ENCODE results near the gene IPMK. TPM values are rescaled to one million over a fixed set of nuclear protein-coding genes. Genes with fewer than 3 reads are reported as not detected.

The IPMK gene
- total RNA-seq, result 4.2 and 4.6 TPM in 2 replicates

DNA sequence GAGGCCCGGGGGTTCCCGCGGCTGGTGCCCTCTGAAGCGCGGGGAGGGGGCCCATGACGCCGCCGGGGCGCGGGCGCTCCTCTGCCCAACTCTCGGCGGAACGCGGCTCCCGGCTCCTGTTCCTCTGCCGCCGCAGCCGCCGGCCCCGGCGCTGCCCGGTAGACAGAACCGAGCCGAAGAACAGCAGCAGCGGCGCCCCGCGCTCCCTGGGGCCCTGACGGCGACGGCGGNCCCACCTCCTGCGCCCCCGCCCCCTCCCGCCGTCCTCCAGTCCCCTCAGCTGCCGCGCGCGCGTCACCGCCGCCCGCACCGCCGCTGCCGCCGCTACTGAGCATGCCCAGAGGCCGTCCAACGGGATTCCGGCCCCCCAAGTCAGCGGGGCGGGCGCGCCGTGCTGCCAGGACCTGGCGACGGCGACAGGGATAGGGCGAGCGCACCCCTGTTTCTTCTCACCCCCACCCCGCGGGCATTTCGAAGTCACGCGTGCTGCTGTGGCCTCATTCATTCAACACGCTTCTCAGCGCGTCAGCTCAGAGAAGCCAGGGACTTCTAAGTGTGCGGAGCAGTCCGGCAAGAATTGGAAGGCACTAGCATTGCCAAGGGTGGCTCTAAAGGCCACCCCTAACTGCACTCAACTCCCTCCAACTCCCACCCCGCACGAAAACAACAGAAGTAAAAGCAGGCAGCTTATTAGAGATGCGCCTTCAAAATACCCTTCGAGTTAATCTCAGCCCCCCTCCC is at the start of gene IPMK:
TSS of gene IPMK (minus strand) at position 182 of the 741 bp plus-strand sequence. CDS start 283 bp downstream, outside the sequence.
- intact Hi-C loops (cut with micrococcal nuclease), result loop anchor here (2.0 kb wide), 2 partner anchors 29 to 1639 kb away; partner anchors contain the start of gene CCDC6

DNA sequence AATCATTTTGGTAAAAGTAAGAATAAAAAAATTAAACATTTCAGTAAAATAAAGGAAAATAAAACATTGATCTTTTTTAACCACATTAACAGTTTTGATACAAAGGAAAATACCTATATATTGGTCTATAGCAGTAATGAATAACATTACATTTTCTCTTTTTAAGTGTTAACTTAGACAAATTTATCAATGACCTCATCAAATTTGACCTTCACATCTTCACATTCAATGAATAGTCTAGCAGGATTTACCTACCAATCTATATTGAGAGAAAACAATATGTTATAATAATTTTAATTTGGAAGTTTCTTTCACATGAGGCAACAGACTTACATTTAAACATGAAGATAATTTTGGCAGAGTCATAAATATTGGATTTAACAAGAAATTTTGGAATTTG is 49.2 kb upstream of the IPMK start:
- intact Hi-C loops (cut with micrococcal nuclease), result no loop called here

DNA sequence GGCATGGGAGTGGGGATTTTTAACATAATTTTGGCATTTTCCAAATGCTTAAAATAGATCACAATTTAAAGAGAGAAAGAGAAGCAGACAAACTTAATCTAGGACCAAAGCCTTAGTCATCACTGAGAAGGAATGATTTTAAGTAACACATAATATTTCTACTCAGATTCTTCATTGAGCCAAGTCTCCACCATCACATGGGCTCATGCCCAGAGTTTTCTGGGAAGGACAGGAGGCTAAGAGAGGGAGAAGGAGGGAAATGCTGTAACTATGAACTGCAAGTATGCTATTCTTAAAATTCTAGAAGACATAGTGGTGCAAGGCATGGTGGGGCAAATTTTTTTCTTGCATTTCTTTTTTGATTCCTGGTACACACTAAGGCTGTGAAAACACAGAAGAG is 43.3 kb upstream of the IPMK start:
- intact Hi-C loops (cut with micrococcal nuclease), result no loop called here

DNA sequence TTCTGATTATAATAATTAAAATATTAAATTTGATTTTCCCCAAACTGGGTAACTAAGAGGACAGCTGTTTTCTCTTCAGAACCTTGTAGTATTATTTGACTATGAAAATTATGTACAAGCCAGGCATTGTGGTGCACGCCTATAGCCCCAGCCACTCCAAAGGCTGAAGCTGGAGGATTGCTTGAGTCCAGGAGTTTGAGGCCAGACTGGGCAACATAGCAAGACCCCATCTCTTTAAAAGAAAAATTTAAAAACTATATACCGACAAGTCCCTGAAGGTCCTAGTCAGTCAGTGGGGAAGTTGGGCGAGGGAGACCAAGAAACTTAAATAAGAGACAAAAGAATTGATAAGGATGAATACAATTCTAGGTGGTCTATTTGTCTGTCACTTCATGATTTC is 40.0 kb upstream of the IPMK start:
- intact Hi-C loops (cut with micrococcal nuclease), result no loop called here

DNA sequence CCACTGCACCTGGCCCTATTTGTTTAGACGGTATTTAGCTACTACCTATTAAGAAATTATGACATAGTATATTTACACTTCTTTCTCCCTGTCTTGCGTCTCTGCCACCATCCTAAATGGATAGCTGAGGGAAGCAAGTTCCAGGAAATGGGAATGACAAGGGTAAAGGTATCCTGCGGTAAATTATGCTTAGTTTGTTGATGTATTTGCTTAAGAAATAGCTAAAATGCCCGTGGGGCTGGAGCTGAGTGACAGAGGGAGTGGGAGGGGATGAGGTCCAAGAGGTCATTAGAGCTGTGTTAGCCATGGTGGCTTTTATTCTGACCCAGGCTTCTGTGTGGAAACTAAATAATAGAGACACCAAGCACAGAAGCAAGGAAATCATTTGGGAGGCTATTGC is 38.1 kb upstream of the IPMK start:
- intact Hi-C loops (cut with micrococcal nuclease), result no loop called here

DNA sequence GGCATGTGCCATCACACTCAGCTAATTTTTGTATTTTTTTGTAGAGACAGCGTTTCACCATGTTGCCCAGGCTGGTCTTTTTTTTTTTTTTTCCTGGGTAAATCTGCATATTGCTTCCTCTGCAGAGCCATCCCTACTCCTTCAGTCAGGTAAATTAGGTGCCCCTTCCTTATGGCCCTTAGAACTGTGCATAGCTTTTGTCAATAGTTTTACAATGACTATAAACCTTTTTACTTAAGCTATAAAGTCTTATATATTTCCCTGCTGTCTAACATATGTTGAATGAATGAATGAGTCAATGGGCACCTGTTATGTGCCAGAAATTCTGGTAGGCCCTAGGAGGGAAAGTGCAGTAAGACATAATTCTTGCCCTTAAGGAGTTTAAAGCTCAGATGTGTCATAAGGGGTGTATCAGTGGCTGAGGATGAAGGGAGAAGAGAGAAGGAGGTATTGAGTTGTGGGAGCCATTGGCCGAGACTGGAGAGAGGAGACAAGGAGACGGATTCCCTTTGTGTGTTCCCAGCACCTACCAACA is 36.5 kb upstream of the IPMK start:
- intact Hi-C loops (cut with micrococcal nuclease), result no loop called here

DNA sequence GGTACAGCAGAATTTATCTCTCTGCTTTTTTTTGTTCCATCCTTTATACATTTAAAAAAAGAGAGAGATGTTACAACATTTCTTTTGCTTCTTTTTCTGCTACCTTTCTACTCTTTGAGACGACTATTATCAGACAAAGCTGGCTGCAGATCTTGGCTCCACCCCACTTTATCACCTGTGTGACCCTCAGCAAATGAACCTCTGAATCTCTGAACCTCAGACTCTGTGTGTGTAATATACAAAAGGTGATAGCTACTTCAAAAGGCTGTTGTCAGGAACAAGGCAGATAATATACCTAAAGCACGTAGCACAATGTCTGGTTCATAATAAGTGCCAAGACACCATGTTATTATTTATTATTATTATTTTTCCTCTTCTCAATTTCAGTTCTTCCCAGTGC is 34.6 kb upstream of the IPMK start:
- intact Hi-C loops (cut with micrococcal nuclease), result no loop called here

DNA sequence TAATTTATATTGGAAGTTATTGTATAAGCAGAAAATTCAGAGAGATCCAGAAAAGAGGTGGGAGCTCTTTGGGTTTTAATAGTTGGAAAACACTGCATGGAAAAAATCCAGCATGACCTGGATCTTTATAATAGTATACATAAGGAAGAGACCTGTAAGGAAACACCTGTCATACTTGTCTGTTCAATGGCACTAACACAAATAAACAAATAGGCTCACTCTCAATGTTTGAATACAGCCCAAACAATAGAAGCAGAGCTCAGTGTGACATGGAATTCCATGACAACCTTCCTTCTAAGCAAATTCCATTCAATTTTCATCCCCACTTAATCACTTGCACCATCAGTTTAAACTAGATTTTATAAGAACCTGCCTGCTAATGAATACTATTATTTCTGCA is 33.0 kb upstream of the IPMK start:
- intact Hi-C loops (cut with micrococcal nuclease), result no loop called here

DNA sequence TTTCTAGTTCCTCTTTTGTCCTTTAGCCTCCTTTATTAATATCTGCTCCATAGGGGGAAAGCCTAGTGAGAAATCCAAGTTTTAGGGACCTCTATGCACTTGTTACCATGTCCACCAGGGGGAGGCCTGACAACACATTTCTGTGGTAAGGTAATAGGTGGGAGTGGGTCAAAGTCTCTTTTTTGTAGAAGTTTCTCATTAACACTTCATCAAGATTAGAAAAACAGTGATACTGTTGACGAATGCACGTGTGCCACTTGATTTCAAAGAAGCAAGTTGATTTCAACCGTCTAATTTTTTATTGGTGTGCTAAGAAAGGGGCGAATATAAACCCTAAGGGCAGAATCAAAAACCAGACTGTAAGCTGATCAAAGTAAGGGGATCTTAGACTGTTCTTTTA is 31.9 kb upstream of the IPMK start:
- intact Hi-C loops (cut with micrococcal nuclease), result loop anchor here (1.0 to 2.0 kb wide), 3 partner anchors 35 to 232 kb away; partner anchors contain the start of genes TFAM and UBE2D1

DNA sequence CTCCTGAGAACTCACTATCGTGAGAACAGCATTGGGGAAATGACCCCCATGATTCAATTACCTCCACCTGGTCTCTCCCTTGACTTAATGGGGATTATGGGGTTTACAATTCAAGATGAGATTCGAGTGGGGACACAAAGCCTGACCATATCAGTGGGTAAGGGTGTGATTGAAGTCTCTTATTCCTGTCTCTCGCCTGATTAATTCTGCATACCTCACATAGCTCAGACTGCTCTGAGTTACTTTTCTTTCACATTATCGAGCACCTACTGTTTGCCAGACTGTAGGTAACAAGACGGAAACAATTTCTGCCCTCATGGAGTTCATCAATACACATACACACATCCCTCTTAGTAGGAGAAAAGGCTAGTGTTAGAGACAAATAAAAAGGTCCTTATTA is 26.3 kb upstream of the IPMK start:
- intact Hi-C loops (cut with micrococcal nuclease), result no loop called here

DNA sequence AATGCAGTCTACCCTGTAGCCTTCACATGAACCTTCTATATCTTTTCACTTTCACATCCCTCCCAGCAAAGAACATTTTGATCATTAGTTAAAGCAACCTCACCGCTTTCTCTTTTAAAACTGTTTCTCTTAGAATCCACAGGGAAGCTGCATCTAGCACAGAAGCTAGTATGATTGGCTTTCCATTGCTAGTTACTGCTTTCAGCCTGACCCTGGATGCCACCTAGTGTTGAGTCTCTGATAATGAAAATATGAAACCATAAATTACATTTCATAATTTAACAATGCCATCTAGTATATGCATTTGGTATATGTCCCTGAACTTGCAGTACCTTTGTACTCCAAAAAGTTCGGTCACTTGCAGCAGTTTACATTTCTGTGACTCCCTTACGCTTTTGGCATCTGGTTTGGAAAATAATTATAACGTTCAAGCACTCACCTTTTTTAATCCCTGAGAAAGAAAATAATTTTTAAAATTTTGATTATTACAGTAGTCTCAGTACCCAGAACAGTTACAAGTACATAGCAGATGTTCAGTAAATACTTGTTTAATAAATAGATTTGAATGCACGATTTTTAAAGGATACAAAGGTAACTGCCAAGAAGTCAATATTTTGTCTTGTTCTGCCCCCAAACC is 24.0 kb upstream of the IPMK start:
- intact Hi-C loops (cut with micrococcal nuclease), result loop anchor here (1.0 to 2.0 kb wide), 4 partner anchors 9 to 114 kb away; partner anchors contain the start of genes CISD1 and UBE2D1

DNA sequence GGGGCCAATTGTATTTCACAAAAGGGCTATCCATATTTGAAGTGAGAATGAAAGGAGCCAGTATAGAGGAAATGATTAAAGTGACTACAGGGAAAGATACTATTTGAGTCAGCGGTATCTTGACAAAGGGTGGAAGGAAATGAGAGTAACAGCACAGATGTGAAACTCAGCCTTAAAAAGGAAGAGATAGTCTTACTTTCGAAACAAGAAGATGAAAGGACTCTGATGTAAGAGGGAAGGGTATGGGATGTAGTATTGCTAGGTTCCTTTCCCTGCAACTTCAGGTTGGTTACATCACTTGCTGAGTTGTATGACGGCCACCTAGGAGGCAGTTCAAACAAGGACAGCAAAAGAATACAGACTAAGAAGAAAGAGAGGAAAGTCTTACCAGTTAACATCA is 14.9 kb upstream of the IPMK start:
- intact Hi-C loops (cut with micrococcal nuclease), result loop anchor here (1.0 to 5.0 kb wide), 7 partner anchors 9 to 1920 kb away; partner anchors contain the start of genes CCDC6, CISD1, TFAM and ZWINT

DNA sequence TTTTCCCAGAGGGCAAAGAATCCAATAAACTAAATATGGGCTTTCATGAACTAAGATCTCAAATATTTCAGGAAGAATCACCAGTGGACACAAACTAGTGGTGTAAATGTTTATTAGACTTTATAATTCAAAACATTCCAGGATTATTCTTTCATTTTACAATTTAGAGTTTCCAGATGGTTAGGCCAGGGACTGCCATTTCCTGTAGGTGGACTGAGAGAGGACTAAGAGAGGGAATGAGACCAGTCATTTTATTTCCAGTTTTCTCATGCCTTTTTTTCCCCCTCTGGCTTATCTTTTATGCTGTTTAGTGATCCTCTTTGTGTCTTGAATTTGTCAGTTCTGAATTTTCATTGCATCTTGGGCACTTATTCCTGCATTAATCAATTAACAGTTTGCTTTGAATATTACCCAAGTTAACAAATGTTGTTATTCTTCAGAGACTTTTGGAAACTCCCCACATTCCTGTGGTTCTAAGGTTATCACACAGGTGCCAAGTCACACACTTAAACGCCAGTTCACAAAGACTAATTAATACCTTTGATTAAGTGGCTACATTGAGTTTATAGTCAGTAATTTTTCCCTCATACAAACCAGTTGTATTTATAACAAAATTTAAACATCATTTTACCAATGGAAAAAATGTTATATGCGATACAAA is 13.5 kb upstream of the IPMK start:
- intact Hi-C loops (cut with micrococcal nuclease), result loop anchor here (5.0 kb wide), 2 partner anchors 1626 to 1919 kb away; partner anchors contain the start of genes CCDC6 and ZWINT

DNA sequence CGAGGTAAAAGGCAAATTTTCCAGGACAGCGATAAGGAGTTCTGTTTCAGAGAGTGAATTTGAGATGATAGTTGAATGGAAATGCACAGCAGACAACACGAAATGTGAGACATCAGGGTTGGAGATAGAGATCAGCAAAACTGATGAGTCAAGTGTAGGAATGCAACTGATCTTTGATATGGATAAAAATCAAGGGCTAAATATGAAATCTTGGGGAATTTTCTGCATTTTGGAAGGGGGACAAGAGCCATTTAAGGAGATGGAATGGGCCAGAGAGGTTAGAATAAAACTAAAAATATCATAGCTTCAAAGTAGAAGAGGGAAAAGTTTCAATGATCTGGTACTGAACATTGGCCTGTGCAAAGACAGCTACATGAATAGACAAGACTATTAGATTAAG is 12.8 kb upstream of the IPMK start:
- intact Hi-C loops (cut with micrococcal nuclease), result loop anchor here (5.0 kb wide), 2 partner anchors 1627 to 1918 kb away; partner anchors contain the start of genes CCDC6 and ZWINT

DNA sequence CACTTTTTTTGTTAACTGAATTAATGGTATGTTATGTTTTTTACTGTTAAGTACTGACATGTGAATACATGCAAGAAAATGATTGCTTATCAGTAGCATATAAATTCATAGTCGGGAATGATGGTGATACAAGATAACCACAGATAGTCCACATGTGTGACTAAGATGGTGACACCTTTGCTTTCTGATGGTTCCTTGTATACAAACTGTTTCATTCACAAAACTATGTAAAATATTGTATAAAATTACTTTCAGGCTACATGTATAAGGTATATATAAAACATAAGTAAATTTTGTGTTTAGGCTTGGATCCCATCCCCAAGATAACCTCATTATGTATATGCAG is 11.2 kb upstream of the IPMK start:
- intact Hi-C loops (cut with micrococcal nuclease), result no loop called here

DNA sequence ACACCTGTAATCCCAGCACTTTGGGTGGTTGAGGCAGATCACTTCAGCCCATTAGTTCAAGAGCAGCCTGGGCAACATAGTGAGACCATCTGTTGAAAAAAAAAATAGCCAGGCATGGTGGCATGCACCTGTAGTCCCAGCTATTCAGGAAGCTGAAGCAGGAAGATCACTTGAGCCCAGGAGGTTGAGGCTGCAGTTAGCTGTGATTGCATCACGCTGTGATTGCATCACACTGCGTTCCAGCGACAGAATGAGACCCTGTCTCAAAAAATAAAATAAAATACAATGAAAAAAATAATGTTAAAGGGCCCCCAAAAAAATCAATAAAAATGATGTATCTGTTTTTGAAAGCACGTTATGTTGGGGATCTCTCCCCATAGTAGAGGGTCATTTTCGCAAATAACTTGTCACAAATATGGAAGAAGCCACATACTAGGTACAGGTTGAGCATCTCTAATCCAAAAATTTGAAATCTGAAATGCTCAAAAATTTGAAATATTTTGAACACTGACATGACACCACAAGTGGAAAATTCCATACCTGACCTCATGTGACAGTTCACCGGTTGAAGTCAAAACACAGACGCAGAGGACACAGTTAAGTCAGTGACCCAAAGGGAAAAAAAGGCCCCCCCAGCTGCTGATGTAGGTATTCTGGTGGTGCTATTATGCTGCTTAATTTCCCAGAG is 10.7 kb upstream of the IPMK start:
- intact Hi-C loops (cut with micrococcal nuclease), result no loop called here

DNA sequence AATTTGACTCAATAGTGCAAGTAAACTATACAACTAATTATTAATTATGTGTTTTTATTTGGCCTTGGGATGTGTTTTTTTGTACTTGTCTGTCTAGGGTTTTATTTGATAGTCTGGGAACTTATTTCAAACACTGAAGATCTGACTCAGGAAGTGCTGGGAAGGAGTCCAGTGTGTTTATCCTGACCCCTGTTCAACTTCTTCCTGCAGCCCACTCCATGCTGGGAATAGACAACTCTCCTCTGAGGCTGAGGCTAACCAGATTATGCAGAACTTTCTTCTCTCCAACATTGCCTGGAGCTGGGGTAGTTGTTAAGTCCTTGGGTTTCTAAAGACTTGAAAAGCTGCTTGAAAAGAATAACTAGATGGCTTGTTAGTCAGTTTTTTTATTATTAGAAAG is 8.2 kb upstream of the IPMK start:
- intact Hi-C loops (cut with micrococcal nuclease), result no loop called here

DNA sequence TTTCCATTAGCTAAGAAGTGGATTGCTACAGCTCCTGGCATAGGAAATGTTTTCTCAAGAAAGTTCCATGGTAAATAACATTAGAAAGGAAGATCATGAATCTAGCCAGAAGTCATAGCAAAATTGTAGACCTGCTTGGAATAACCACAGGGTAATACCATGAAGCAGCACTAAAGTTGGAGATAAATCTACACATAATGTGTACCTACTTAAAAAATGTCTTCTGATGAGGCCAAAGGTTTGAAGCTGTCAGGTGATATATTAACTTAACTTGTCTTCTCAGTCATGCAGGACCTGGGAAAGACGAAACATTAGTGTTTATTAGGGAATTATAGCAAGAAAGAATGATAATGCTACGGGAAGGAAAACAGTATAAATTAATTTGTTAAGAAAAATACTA is 7.6 kb upstream of the IPMK start:
- intact Hi-C loops (cut with micrococcal nuclease), result no loop called here

DNA sequence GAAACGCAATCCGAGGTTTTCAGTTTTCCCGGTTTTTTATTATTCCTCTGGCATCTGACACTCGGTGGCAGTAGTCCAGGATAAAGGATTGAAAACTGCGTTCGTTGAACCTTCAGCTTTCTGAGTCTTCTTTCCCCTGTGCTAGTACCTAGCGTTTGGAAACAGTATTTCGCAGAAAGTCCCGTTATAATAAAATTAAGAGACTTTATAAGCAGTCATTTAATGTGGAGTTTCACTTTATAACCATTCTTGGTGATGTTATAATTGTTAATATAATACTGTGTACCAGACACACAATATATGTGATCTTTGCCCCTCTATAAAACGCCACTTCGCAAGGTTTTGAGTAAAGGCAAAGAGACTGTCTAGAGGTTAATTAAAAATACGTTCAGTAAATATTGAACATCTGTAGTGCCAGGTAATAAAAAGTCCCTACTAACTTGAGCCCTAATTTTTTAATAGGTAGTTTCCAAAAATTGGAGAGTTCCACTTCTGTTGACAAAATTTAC is 2.1 kb upstream of the IPMK start:
- intact Hi-C loops (cut with micrococcal nuclease), result loop anchor here (1.0 to 2.0 kb wide), 7 partner anchors 12 to 1909 kb away; partner anchors contain the start of genes CCDC6, TFAM and ZWINT

DNA sequence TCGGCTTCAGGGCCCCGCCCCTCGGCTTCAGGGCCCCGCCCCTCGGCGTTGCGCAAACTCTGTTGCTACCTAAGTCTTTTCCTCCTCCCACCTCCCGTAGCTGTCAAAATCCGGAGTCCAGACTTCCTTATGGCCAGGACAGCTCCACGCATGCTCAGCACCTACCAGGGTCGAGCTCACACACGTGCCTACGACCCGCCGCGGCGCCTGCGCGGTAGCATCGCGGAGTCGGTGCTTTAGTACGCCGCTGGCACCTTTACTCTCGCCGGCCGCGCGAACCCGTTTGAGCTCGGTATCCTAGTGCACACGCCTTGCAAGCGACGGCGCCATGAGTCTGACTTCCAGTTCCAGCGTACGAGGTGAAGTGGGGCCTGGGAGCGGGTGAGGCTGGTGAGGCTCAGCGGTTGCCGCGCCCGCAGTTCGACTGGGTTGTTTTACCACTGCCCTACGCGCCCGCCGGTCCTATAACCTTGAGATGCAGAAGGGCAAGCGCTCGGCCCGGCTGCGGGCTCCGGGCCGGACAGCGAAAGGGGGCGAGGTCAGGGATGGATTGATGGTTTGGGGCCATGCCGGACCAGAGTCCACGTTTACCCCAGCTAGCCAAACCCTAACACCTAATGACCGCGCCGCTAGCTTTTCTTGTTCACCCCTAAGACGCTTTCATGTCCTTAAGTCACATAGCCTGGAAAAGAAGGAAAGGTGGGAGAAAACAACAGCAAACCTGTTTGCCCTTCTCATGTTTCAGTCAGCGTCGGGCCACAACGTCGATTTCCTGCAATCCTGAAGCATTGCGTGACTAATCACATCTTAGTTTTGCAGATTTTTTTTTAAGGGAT is 1.5 kb upstream of the IPMK start, which contains the start of gene CISD1:
TSS of gene CISD1 (plus strand) at position 217 of the 836 bp plus-strand sequence. CDS start at position 329, 112 bp downstream.
- intact Hi-C loops (cut with micrococcal nuclease), result loop anchor here (1.0 to 2.0 kb wide), 7 partner anchors 13 to 1908 kb away; partner anchors contain the start of genes CCDC6, TFAM and ZWINT
